ENCODE data around the gene GPC1.

DNA sequence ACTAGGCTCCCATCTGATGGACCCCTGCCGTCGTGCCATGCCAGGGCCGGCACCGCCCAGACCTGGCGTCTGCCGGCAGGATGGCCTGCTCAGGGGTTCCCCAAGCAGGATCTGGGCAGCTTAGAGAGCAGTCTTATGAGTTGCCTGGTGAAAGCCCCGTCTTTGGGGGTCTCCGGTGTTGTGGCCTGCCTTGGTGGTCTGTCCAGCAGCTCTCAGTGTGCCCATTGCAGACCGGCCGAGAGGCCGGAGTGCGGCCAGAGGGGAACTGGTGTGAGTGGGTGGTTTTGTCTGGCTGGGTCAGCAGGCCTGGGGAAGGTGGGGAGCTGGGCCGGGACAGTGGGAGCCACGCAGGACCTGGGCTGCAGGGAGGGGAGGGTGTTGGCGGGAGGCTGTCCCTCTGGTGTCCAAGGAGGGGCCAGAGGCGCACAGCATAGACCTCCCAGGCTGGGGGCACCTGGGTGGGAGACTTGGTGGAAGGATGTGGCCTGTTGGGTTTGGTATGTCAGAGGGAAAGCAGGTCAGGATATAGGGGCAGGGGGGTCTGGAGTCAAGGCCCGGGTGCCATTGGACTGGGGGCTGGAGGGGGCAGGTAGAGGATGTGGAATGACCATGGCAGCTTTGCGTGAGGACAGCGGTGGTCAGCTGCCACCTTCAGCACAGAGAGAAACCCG is 16.5 kb downstream of the GPC1 start:
- TF ChIP-seq TAF1 (IDR thresholded peaks at IDR 0.05; ENCODE audit: low read depth, low read length), result no peak
- no peak for TF ChIP-seq POLR2A (IDR thresholded peaks at IDR 0.05; ENCODE audit: low read depth, low read length)
- no peak for TF ChIP-seq POLR2AphosphoS5 (IDR thresholded peaks at IDR 0.05; ENCODE audit: low read depth, low read length)

Data from GM12891 (cell line).